NCI-H1092 (cell line): ENCODE results near the gene MOGAT2.
"Not testable (repeated sequence)": the region's sequence is repeated elsewhere in the genome, so short reads cannot be mapped to it uniquely, and the experiment has no call there.

ENCODE experiments used
- DNase-seq: peaks from one replicate; lab custom pipeline; 2025; lab: John Stamatoyannopoulos, UW

The MOGAT2 gene

DNA sequence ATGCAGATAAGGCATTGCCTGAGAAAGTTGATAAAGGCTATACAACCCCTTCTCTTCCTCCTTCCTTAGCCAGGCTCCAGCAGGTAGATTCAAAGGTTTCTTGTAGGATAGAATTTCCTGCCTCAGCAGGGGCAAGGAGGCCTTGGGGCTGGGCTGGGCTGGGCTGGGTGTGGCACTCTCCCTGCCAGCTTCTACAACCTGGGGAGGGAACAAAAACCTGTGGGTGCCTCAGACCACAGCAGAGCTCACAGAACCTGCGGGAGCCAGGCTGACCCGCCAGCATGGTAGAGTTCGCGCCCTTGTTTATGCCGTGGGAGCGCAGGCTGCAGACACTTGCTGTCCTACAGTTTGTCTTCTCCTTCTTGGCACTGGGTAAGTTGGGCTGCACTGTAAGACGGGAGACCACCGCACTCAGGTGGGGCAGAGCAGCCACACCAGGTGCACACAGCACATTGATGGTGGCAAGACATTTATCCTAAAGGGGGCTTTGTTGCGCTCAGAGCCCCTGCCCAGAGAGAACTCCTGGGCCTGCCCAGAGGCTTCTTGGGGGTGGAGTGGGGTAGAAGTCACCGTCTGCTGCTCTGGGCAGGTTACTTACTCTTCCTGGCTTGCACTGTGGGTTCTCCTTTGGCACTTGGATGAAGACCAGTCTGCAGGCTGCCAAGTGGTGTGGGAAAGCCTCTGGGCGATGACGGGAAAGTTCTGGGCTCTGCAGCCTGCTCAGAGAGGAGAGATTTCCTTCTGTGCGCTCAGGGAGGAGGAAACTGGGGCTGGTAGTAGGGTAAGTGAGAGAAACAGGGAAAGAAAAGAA, at the start of gene MOGAT2:
Gene MOGAT2 (plus strand): TSS at position 231 of the 811 bp plus-strand sequence. CDS start 51 bp downstream, at position 282.
- no peak for DNase-seq

DNA sequence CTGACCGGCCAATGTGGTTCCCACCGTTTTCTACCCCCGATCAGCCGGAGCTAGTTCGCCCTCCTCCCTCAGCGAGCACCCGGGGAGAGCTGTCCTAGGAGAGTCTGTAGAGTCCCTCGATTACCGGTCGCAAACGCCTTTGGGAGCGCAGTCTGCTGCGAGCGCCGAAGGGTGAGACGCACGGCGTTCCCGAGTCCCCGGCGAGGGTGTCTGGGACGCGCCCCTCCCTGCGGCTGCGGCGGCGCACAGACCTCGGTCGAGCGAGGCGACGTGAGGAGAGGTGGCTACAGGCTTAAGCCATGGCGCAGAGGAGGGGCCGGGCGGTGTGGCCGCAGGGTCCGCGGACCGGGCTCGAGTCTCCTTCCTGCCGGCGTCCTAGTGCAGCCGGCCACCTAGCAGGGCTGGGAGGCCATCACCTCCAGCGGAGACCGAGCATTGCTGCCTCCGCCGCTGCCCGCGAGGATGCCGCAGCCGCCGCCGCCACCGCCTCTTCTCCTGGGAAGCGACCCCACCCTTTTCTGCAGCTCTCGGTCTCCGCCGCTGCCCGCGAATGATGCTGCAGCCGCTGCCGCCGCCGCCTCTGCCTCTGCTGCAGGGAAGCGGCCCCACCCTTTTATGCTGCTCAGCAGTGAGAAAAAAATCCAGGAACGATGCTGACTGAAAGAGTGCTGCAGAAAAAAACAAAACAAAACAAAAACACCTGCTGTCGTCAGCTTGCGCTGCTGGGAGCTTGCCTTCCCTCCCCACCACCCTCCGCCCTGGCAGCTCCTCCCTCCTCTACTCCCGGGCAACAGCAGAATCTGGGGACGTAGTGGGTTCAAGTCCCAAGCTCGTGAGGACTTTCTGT, 49.0 kb upstream of the MOGAT2 start, which contains the start of gene MAP6:
Gene MAP6 (minus strand): TSS at position 588 of the 847 bp plus-strand sequence. CDS start 669 bp downstream, outside the sequence.
- peak; percentile 63 for DNase-seq

DNA sequence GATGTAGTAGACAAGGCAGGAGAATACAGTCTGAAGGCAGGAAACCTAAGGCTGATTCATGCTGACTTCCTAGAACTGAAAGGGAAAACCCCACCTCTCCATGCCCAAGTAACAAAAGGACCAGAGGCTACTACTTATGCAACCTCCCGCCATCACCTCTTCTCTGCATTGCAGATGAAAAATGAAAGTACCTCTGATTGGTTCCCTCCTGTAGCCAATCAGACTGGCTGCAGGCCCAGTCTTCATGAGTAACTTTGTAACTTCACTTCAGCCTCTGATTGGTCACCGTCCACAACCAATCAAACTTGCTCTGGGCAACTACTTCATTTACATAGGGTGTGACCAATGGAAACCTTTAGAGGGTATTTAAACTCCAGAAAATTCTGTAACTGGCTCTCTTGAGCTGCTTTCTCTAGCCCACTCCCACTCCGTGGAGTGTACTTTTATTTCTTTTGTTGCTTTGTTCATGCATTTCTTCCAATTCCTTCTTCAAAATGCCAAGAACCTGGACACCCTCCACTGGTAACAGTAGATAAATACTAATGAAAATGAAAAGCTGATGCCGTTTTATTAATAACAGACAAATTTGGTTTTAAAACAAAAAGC, 43.6 kb upstream of the MOGAT2 start:
- DNase-seq = no peak

DNA sequence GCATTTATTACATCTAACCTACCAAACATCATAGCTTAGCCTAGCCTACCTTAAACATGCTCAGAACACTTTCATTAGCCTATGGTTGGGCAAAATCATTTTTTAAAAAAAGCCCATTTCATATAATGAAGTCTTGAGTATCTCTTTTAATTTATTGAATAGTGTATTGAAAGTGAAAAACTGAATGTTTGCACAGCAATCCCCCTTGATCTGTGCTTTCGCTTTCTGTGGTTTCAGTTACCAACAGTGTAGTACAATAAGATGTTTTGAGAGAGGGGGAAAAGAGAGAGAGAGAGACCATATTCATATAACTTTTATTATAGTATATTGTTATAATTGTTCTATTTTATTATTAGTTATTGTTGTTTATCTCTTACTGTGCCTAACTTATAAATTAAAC, 40.4 kb upstream of the MOGAT2 start:
- no peak for DNase-seq

DNA sequence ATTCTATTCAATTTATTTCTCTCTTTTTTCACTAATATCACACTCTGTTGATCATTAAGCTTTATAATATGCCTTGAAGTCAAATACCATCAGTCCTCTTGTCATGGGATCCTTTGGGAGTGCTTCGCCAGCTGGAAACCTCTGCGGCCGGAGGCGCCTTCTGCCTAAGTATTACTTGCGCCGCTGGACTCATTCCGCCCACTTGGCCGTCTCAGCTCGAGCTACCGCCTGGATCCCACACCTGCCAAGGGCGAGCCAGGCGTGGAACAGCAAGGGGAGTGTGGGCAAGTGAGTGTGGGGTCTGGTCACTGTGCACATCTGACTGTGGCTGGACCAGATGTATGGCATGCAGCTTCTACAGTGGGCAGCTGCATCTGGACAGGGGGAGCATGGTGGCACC, 39.7 kb upstream of the MOGAT2 start:
- no peak for DNase-seq

DNA sequence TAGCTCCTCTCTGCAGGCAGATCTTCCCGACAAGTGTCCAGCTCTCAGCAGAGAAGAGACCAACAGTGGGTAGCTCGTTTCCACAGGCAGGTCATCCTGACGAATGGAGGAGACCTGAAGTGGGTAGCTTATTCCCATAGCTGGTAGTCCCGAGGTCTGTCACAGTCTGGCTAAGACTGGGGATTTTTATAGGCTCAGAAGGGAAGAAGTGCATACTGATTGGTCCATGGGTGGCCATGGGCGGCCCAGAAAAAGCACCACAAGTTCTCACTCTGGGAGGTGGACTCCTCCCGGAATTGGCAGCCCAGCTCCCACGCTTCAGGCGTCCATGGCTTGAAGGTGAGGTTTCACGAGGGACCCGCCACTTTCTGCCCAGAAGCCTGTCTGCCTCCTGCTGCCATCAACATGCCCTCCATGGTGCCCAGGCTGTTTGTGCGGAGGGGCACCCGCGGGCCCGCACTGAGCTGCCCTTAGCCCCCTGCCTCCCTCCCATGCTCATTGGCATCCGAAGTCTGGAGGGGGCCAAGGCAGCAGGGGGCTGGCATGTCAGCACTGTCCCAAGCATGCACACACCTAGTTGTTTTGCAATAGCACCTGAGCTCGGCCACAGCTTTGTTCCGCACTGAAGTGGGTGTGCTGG, 38.9 kb upstream of the MOGAT2 start:
- DNase-seq = no peak

DNA sequence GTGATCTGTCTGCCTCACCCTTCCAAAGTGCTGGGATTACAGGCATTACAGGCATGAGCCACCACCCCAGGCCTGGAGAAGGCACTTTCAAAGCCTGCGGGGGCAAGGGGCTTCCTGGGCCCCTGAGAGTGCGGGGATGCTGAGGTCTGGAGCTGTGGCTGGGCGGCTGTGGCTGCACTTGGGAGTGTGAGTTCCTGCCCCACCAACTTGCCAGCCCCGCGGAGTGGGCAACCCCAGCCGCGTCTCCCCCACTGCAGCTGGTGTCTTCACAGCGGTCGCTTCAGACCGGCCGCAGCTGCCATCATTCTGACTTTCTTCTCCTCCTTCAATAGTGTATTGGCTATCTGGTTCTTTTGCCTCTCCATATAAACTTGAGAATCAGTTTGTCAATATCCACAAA, 38.1 kb upstream of the MOGAT2 start:
- no peak for DNase-seq

DNA sequence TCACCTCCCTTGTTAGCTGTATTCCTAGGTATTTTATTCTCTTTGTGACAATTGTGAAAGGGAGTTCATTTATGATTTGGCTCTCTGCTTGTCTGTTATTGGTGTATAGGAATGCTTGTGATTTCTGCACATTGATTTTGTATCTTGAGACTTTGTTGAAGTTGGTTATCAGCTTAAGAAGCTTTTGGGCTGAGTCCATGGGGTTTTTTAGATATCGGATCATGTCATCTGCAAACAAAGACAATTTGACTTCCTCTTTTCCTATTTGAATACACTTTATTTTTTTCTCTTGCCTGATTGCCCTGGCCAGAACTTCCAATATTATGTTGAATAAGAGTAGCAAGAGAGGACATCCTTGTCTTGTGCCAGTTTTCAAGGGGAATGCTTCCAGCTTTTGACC, 33.8 kb upstream of the MOGAT2 start:
- DNase-seq = not testable (repeated sequence)

DNA sequence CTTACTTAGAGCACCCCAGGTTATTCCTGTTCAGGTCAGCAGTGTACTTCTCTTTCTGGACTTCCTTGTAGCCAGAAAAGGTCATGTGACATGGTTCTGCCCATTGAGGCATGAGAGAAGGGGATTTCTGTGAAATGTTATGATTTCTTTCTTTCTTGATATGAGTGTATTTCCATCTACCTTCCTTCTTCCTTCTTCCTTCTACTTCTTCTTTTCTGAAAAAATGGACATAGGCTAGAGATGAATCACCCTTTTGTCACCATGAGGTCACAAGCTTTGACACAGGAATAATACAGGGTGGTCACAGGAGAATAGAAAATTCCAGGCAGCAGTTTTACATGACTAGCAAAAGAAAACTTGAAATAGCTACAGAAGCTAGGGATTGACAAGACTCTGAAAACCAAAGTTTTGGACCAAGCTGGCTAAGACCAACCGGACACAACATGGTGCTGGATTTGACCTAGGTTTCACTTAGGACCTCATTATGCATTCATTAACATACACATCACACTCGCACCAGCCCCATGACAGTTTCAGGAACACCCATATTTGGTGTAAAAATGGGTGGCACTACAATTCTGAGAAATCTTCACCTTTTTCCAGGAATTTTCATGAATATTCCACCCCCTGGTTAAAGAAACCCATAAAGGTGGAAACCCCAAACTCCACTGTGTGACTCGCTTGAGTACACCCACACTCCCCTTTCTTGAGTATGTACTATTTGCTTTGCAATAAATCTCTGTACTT, 27.6 kb upstream of the MOGAT2 start:
- no peak for DNase-seq

DNA sequence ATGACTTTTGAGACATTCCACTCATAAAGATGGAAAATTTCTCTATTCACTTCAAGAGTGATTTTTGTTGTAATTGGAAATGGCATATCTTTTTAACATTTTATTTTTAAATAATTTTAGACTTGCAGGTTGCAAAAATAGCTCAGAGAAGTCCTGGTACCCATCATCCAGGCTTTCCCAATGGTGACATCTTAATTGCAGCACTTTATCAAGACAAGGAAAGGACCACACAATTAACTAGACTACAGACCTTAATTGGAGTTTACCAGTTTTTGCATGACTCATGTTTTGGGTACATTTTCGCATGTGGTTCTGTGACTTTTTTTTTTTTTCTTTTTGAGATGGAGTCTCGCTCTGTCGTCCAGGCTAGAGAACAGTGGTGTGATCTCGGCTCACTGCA, 25.8 kb upstream of the MOGAT2 start:
- no peak for DNase-seq

DNA sequence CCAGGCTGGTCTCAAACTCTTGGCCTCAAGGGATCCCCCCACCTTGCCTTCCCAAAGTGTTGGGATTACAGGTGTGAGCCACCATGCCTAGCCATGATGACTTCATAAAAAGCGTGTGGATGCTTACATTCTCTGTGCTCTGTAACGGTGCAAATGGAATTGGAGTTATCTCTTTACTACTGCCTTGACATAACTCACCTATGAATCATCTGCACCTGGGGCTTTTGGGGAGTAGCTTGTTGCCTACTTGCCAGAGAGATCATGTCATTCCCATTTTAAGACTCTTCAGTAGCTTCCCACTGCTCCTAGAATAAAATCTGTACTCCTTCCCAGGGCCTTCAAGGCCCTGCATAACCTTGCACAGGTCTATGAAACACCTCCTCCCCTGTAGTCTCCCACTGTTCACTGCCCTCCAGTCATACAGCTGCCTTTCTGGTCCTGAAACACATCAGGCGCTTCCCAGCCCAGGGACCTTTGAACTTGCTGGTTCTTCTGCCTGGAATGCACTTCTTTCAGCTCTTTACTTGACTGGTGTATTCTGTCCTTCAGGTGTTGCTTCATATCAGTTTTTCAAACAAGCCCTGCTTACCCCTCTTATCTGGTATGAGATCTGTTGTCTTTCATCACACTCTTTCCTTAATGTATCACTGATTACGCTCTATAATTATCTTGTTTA, 19.6 kb upstream of the MOGAT2 start:
- no peak for DNase-seq

DNA sequence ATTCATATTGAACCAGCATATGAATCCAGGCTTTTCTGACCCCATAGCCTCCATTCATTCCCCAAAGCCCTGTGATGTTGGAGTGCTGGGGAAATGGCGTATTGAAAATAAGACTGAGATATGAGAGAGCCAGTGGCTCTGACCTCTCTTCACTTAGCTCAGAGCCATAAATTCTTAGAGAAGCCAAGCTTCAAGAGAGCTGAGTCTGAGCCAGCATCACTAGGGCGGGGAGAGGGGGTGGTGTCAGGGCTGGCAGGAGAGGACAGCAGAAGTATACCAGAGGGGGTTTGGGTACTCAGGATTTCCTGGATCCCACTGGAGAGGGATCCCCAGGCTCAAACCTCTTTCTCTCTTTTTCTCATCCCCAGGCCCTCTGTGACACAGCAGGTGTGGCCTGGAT, 16.7 kb upstream of the MOGAT2 start:
- no peak for DNase-seq

DNA sequence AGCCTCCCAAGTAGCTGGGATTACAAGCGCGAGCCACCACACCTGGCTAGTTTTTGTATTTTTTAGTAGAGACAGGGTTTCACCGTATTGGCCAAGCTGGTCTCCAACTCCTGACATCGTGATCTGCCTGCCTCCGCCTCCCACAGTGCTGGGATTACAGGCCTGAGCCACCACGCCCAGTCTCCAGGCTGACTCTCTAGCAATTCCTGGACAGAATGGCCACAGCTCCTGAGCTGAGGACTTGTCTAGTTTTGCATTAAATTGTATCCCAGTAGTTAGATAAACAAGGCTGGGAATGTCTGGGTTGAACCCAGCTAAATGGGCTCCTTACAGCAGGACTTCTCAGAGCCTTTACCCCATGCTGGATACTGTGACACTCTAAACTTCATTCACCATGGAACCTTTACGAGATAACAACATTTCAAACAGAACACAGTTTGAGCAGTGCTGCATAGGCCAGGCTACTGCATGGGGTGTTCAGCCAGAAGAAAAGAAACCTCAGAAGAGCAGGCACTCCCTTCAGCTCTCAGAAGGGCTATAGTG, 13.9 kb upstream of the MOGAT2 start:
- no peak for DNase-seq

DNA sequence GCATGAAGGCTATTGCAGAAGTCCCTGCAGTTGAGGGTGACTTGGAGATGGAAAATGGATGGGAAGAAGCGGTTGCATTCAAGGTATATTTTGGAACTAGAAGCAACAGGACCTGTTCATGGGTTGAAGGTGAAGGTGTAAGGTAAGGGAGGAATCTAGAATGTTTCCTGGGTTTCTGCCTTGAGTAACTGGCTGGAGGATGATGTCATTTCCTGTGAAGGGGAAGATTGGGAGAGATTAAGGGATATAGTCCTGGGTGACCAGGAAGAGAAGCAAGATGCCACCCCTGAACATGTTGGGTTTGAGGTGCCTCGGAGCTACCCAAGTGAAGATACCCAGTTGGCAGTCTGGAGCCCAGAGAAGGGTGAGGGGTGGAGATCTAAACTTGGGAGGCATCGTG, 12.1 kb upstream of the MOGAT2 start:
- DNase-seq = no peak

DNA sequence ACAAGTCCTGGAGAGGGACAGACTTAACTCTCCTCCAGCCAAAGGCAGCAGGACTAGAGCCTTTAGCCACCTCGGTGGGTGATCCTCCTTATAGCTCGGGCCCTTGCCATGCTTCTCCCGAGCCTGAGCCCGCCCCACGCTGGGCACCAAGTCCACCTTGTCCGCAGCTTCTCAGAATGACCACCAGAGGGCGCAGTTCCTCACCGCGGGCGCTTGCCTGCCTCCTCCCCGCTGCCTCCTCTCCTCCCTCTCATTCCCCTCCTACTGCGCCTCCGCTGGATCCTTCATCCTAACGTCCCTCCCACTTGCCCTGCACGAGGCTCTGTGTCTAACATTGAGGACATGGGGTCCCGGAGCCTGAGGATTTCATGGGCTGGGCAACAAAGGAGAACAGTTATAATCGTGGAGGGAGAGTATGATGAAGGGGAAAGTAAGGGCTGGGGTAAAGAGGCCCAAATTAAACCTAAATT, 11.3 kb upstream of the MOGAT2 start:
- peak; percentile 82 for DNase-seq

DNA sequence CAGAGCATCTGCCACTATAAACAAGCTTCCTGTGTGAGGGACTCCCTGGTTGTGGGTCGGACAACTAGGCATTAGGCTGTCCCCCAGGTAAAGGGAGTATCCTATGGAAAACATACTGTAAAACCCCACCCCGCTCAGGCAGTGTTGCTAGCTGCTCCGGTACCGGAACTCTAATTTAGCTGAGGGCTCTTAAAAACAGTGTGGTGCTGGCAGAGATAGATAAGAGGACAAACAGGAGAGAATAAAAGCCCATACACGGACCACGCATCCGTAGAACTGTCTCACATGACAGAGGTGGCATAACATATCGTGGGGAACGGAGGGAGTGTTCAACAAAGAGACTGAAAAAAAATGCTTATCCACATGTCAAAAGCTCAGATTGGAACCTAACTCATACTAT, 3.4 kb upstream of the MOGAT2 start:
- DNase-seq = peak; percentile 54

DNA sequence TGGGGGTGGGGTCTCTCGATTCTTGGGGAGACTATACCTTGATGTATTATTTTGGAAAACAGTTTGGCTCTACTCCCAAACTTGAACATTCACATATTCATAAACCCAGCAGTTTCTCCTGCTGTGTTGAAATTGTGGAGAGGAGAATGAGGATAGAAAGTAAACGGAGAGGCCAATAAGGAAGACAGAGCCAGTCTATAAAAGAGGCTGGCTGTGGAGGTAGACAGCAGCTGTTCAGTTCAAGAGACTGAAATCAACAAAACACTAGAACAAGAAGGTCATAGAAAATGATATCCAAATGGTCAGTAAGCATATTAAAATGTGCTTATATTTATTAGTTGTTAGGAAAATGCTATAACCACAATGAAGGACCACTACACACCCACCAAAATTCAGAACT, 1.9 kb upstream of the MOGAT2 start:
- no peak for DNase-seq

DNA sequence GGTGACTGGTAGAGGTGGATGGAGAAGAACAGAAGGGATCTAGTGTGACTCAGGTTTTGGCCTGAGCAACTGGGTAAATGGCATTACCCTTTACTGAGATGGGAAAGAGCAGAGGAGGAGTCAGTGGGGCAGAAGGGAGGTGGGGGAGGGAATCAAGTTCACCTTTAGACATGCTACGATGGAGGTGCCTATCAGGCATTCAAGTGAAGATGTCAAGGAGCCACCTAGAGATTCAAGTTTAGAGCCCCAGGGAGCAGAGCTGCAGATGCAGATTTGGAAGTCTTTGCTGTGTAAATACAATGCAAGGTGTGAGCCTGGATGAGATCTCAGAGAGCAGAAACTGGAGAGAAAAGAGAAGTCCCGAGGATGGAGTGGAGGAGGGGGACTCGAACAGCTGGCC, 979 bp upstream of the MOGAT2 start:
- DNase-seq = no peak

DNA sequence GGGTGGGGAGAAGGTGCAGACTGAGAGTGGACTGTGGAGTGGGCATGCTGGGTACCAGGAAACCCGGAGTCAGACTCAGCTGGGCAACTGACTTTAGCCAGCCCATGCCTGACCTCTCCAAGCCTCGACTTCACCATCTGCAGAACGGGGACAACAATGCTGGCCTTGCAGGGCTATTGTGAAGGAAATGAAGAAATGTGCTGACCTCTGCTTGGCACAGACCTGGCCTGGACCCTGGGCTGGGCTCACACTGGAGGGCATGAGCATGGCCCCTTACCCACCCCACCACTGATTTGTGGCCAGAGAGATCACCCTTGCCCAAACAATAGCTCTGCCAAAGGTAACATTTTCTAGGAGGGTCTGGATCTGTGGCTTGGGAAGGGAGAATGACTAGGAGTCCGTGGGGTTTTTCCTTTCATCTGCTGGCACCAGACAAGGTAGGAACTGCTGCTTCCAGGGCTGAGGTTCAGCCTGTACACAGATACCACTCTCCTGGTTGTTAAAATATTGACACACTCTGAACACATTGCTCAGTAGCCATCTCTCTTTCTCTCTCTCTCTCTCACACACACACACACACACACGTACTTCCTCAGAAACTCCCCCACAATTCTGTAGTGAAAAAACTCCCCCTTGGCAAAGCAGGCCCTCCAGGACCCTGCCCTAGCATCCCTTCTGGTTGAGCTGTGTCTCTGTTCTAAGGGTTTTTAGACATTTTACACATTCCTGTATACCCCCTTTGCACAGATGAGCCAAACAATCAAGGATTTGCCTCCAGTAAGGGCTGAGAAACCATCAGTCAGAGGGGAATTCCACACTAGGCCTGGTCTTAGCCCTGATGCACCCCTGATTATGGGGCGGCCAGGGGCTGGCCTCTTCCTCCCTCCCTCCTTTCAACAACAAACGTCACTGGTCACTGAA, 1.0 kb downstream of the MOGAT2 start:
- no peak for DNase-seq
